SK-N-MC (cell line): ENCODE data around the gene PKNOX2.

Source experiments
- EZH2 ChIP-seq: fragments of 200-600 bp; sonication (generic); IDR thresholded peaks from one replicate; pipeline ENCODE4 v1.6.1; 2017; ENCODE audit warnings: antibody characterized with exemption
- FOXP2 ChIP-seq: optimal IDR thresholded peaks from 2 replicates; pipeline ENCODE3; 2011; ENCODE audit warnings: mild to moderate bottlenecking, moderate library complexity; ENCODE audit not compliant: insufficient read depth; ENCODE audit errors: extremely low read length, control extremely low read depth
- POLR2AphosphoS5 ChIP-seq: IDR thresholded peaks from 2 replicates; pipeline ENCODE4 v1.6.1; 2012; ENCODE audit warnings: mild to moderate bottlenecking, low read depth, low read length, borderline replicate concordance

DNA sequence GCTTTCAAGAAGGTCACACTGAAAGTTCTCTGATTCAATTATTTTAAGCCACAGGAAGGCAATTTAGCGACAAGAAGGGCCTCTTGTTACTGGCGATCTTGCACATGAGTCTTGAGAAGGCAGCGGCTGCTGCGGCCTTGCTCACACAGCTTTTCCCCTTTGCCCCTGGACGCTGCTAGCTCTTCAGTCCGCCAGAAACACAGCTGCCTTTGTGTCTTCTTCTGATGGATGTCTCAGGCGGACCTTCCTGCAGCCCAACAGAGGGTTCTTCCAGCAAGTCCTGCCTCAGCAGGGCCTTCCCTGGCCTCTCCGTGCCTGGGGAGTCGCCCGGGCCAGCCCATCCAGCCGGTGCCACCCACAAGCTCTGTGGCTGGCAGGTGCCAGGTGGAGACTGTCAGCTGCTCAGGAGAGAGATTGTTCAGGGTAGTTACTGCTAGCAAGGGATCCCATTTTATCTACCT is 59.4 kb downstream of the PKNOX2 start:
- TF ChIP-seq FOXP2 (no peak), EZH2 (no peak), POLR2AphosphoS5 (no peak)
